ENCODE measurements around the gene ATG13. TPM values are rescaled to one million over a fixed set of nuclear protein-coding genes. Genes with fewer than 3 reads are reported as not detected.
A peak's percentile ranks its signal among the peaks of the same experiment; 100 is the strongest.

The ATG13 gene
- total RNA-seq, 1 experiment from 2014 or later, result 69.2 TPM

DNA sequence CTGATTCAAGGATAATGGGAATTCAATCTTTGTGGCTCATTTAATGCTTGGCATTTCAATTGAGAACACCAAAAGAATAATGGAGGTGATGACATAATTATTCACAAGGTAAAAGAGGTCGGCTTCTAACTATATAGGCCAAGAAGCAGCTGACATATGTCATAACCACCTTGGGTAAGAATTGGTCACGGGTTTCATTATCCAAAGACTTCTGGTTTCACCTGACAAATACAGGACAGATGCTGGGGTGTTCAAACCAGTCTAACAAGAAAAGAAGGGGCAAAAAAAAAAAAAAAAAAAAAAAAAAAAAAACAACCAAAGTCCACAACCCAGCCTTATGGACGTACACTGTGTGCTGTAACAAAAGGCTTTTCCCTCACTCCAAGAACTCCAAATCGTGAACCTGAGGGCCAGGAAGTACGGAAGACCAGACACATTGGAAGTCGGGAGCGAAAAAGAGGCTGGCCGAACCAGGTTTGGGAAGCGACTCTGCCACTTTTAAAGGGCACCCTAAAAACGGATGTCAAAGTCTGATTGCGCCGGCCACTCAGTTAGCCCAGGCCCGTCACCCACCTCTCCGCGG, 711 bp upstream of the ATG13 start:
- DNase-seq (ENCODE audit: low read depth, low spot score) (no peak), ATAC-seq (no peak)
- ChIA-PET POLR2A (no interaction called here), RAD21 (ENCODE audit: low non-redundant PET in 1 of 2, low total read pairs in 2 of 2, uncharacterized antibody in 2 of 2, unreplicated experiment in 2 of 2) (no interaction called here), CTCF (no interaction called here)
- intact Hi-C loops (cut with micrococcal nuclease), result loop anchor here (1.0 to 10.0 kb wide), 4 partner anchors 22 to 379 kb away; partner anchors contain the start of genes AMBRA1 and MDK
- peaks cover 0 to 2% of the 10 kb centered on the region in 2 experiments; a peak in 1 of 4 replicates for H3K36me3 ChIP-seq (ENCODE audit: control insufficient read depth in 1 of 2, insufficient read depth in 2 of 2, low read length in 2 of 2)
- peak overlapping the region; percentile 92 for H3K4me2 ChIP-seq (ENCODE audit: low read length)
- no peak overlapping the region for H2AFZ ChIP-seq (ENCODE audit: low read depth, low read length, poor library complexity, severe bottlenecking)
- TSS peak; percentile 89 for BruUV-seq (replicated peaks)
- H3K4me3 ChIP-seq (replicated peaks in 1 of 2; ENCODE audit: low read depth in 1 of 2, low read length in 2 of 2), result peak overlapping the region; percentile 71 to 99
- H3K9me3 ChIP-seq (ENCODE audit: control insufficient read depth in 1 of 2, insufficient read depth in 1 of 2, low read depth in 1 of 2, low read length in 2 of 2), result no peaks in the 10 kb centered on the region
- peaks cover 13 to 23% of the 10 kb centered on the region in 2 experiments for H3K4me1 ChIP-seq (ENCODE audit: control insufficient read depth in 1 of 2, insufficient read depth in 2 of 2, low read length in 2 of 2)
- H3K9ac ChIP-seq (ENCODE audit: low read length), result peak overlapping the region; percentile 95
- TF ChIP-seq, protein P1, sequence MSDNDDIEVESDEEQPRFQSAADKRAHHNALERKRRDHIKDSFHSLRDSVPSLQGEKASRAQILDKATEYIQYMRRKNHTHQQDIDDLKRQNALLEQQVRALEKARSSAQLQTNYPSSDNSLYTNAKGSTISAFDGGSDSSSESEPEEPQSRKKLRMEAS (IDR thresholded peaks at IDR 0.05), result no peak
- TF ChIP-seq SP1 (IDR thresholded peaks at IDR 0.05; ENCODE audit: low read depth) (no peak), CEBPB (IDR thresholded peaks at IDR 0.05; ENCODE audit: low read depth) (no peak), SIN3A (IDR thresholded peaks at IDR 0.05; ENCODE audit: low read depth) (no peak), RAD21 (IDR thresholded peaks at IDR 0.05; ENCODE audit: low read depth) (no peak), SRF (IDR thresholded peaks at IDR 0.05; ENCODE audit: low read depth) (no peak)
- TF ChIP-seq, protein P2, sequence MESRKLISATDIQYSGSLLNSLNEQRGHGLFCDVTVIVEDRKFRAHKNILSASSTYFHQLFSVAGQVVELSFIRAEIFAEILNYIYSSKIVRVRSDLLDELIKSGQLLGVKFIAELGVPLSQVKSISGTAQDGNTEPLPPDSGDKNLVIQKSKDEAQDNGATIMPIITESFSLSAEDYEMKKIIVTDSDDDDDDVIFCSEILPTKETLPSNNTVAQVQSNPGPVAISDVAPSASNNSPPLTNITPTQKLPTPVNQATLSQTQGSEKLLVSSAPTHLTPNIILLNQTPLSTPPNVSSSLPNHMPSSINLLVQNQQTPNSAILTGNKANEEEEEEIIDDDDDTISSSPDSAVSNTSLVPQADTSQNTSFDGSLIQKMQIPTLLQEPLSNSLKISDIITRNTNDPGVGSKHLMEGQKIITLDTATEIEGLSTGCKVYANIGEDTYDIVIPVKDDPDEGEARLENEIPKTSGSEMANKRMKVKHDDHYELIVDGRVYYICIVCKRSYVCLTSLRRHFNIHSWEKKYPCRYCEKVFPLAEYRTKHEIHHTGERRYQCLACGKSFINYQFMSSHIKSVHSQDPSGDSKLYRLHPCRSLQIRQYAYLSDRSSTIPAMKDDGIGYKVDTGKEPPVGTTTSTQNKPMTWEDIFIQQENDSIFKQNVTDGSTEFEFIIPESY (IDR thresholded peaks at IDR 0.05; ENCODE audit: extremely low read depth, insufficient replicate concordance, low read length), result no peak
- TF ChIP-seq, protein P3, sequence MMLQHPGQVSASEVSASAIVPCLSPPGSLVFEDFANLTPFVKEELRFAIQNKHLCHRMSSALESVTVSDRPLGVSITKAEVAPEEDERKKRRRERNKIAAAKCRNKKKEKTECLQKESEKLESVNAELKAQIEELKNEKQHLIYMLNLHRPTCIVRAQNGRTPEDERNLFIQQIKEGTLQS (IDR thresholded peaks at IDR 0.05), result no peak
- TF ChIP-seq, protein P4, sequence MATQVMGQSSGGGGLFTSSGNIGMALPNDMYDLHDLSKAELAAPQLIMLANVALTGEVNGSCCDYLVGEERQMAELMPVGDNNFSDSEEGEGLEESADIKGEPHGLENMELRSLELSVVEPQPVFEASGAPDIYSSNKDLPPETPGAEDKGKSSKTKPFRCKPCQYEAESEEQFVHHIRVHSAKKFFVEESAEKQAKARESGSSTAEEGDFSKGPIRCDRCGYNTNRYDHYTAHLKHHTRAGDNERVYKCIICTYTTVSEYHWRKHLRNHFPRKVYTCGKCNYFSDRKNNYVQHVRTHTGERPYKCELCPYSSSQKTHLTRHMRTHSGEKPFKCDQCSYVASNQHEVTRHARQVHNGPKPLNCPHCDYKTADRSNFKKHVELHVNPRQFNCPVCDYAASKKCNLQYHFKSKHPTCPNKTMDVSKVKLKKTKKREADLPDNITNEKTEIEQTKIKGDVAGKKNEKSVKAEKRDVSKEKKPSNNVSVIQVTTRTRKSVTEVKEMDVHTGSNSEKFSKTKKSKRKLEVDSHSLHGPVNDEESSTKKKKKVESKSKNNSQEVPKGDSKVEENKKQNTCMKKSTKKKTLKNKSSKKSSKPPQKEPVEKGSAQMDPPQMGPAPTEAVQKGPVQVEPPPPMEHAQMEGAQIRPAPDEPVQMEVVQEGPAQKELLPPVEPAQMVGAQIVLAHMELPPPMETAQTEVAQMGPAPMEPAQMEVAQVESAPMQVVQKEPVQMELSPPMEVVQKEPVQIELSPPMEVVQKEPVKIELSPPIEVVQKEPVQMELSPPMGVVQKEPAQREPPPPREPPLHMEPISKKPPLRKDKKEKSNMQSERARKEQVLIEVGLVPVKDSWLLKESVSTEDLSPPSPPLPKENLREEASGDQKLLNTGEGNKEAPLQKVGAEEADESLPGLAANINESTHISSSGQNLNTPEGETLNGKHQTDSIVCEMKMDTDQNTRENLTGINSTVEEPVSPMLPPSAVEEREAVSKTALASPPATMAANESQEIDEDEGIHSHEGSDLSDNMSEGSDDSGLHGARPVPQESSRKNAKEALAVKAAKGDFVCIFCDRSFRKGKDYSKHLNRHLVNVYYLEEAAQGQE (IDR thresholded peaks at IDR 0.05; ENCODE audit: low read depth), result no peak
- H3K79me2 ChIP-seq (ENCODE audit: insufficient read depth, low read length), result peaks cover 22% of the 10 kb centered on the region
- H3K9me2 ChIP-seq (ENCODE audit: insufficient read depth), result no peaks in the 10 kb centered on the region
- H3K27me3 ChIP-seq (ENCODE audit: insufficient read depth, low read length), result no peaks in the 10 kb centered on the region
- no peaks in the 10 kb centered on the region for H4K20me1 ChIP-seq (ENCODE audit: insufficient read depth)
- peak overlapping the region; percentile 73 for H3K27ac ChIP-seq (ENCODE audit: low read depth, low read length)
